GM21528 (cell line): ENCODE results near the gene EYA4.

Source experiments
- ATAC-seq: cut with Tn5 transposase; IDR thresholded peaks from one replicate; pipeline ENCODE4 v1.9.1; 2021; ENCODE audit warnings: mild to moderate bottlenecking, moderate library complexity; ENCODE audit not compliant: unreplicated experiment, low FRiP score

Gene EYA4

DNA sequence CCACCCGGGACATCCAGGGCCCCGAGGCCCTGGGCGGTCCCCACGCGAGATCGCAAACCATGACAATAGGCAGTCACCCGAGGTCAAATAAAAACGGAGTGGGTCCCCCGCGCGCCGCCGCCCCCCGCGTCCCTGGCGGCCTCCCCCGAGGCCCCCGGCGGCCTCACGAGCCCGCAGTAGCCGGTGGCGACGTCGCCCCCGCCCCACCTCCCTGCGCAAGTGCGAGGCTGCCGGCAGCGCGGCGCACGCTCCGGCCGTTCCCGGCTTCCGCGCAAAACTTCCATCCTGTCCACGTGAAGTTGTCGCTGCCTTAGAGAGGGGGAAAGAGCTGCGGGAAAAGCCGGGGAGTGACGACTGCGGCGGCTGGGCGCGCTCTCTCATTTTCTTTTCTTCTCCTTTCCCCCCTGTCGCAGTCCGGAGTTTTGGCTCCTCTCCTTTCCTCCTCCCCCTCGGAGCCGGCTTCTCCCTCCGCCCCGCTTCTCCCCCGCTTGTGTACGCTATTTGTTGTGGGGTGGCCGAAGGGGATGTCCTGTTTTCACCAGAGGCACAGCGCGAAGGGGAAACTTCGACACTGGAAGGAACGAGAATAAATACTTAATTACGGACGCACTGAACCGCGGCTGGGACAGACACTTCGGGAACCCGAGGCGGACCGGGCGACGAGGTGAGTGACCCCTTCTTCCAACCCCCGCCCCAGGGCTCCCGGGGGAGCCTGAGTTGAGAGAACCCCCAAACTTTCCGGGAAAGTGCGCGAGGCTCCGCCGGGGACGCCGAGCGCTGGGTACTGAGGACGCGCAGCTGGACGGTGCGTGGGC, at the start of gene EYA4:
EYA4 (plus strand) TSS at position 272 of the 815 bp plus-strand sequence. CDS start 33,424 bp downstream, outside the sequence.
- no peak for ATAC-seq

- ATAC-seq = no peak
These were observed 47.8 kb upstream of the EYA4 start for GRCh38 chr6:133193396-133193795.

DNA sequence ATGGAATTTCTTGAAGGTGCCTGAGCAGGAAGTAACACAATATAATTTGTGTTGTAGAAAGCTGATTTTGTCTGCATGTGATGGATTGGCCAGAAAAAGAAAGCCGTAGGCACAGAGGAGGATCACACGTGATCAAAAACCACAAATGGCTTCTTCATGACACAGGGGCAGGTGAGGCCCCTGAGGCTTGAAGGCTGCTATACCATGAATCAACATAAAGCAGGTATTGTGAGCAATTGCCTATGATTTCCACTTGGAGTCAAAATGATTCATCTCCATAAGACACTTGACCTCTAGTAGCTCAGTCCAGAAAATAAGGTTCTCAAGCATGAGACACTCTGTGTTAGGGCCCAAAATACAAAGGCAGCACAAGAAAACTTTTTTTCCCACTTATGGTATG, 42.4 kb upstream of the EYA4 start:
- ATAC-seq = no peak

DNA sequence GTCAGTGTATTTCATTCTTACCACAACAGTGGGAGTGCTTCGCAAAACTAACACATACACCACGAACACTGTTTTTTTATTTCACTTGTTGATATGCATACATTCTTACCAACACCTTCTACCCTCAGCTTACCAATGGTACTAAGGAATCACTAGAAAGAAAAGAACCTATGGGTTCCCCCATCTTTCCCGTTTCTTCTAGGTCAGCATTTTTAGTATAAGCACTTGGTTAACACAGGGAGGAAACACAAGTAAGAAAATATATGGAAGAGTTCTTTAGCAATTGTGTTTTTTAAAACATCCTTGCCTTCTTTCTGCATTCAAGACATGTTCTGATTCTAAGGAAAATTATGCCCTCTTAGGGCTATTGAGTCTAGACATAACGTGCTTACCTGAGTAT, 39.9 kb upstream of the EYA4 start:
- no peak for ATAC-seq

- no peak for ATAC-seq
These were observed 38.4 kb upstream of the EYA4 start for GRCh38 chr6:133202610-133203343.

DNA sequence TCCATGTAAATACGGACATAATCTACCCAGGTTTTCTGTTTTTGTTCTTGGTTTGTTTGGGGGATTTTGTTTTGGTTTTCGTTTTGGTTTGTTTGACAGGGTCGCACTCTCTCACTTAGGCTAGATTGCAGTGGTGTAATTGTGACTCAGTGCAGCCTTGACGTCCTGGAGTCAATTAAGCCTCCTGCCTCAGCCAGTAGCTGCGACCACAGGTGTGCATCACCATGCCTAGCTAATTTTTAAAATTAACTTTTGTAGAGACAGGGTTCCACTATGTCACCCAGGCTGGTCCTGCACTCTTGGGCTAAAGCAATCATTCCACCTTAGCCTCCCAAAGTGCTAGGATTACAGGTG, 37.8 kb upstream of the EYA4 start:
- ATAC-seq = no peak

- ATAC-seq = no peak
These were observed 35.9 kb upstream of the EYA4 start for GRCh38 chr6:133205304-133205703.

- ATAC-seq = no peak
These were observed 34.2 kb upstream of the EYA4 start for GRCh38 chr6:133206942-133207341.

- ATAC-seq = no peak
These were observed 33.4 kb upstream of the EYA4 start for GRCh38 chr6:133207754-133208153.

DNA sequence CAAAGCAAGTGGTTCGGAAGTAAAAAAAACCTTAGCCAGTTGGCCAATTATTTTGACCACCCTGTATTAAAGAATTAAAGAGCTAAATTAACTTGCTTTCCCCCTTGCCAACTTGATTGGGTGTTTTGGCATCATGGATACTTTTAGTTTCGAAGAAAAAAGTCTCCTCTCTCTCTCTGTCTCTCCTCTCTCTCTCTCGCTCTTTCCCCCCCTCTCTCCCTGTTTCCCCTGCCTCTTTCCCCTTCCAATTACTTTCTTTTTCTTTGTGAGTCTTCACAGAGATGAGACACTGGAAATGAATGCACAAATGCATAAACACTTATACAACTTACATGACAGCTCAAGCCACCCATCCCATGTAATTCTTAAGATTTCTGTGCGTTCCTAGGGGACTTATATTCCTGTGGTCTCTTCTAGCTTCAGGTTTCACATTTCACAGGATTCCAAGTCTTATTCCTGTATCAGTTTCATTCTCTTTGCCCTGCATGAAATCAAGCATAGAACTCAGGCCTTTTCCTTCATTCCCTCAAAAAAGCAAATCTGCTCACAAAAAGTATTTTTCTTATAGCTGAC, 32.9 kb upstream of the EYA4 start:
- ATAC-seq = no peak

DNA sequence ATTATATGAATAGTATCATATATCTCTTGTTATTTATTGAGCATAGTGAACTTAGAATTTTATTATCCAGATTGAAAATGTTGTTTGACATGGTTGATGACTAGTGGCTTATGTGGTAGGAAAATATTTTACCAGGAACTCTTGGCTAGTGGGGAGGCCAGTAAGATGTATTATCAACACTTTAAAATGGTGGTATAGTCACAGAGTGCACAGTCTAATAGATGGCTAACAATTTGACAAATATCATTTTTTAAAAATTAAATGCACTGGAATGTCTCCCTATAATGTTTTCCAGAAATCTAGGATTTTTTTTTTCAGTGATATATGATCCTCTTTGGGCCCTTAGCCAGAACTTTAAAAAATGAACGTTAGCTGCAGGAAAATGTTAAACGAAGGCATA, 26.9 kb upstream of the EYA4 start:
- no peak for ATAC-seq

- no peak for ATAC-seq
These were observed 22.3 kb upstream of the EYA4 start for GRCh38 chr6:133218852-133219251.

GRCh38 chr6:133223452-133224029, 17.6 kb upstream of the EYA4 start:
- ATAC-seq = no peak

- ATAC-seq = no peak
These were observed 15.6 kb upstream of the EYA4 start for GRCh38 chr6:133225560-133225959.

DNA sequence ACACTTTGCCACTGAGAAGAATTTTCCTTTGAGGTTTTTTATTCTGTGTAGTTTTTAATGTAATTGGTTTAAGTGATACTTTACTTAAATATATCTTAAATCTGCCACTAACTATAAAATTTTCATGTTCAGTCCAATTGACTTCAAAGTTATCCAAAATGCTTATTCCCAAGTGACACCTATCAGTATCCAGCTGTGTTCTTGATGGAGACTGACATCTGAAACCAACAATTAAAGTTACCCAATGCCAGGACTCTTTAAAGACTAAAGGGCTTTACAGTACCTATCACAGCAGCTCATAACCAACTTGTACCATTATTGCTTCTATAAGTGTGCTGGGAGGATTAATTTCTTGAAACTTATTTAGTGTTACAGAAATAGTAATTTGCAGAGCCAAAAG, 13.8 kb upstream of the EYA4 start:
- no peak for ATAC-seq

GRCh38 chr6:133230052-133230451, 11.1 kb upstream of the EYA4 start:
- no peak for ATAC-seq

- no peak for ATAC-seq
These were observed 5.9 kb upstream of the EYA4 start for GRCh38 chr6:133235221-133235620.

- ATAC-seq = no peak
These were observed 4.2 kb upstream of the EYA4 start for GRCh38 chr6:133236932-133237331.

DNA sequence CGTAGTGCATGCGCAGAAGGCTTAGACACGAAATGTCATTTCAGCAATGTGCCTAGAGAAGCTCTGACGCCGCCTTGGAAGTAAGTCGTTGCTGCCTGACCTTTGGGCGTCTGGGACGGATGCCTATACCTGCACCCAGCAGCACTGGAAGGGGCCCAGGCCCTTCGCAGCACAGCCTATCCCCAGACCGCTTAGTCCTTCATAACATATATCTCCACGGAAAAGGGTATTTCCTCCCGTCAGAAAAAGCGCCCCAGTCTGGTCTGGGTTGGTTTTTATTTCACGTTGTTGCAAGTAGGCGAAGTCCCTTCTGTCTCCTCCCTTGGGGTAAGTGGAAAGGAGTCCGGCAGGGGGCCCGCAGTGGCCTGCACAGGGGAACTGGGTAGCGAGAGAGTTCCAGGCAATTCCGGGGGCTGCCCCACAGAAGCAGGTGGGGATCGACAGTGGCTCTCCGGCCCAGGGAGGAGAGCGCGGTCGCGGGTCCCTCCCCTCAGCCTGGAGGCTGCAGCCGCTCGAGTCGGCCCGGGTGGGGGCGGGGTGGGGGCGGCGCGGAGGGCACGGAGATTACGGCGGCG, 559 bp upstream of the EYA4 start:
- no peak for ATAC-seq

DNA sequence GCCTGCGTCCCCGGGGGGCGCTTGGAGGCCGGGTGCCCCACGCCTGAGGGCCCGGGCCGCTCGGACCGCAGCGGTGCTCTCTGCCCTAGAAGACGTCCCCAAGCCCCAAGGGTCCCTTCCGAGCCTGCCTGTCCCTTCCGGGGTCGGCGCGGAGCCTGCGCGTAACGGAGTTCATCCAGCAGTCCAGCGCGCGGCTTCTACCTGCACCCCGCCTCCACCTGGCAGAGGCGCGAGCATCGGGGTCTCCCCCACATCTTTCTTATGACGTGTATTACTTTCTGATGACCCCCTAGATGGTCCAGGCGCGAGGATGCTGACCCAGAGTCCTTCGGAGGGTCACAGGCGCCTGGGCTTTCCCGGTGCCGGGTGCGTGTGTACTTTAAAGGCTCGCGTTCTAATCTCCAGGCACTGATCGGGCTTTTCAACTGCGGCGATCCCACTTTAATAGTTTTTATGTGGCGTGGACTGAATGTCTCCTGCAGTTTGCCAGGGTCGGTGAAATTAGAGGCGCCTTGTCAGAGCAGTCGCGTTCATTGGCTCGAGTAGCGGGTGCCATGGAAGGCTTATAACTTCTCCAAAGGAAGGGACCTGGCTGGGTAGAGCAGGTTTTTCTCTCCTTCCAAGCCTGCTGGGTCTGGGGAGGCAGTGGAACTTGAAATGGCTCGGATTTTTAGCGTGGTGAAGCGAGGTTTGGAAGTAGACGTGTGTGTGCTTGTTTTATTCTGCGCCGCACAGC, 912 bp downstream of the EYA4 start:
- no peak for ATAC-seq
